ENCODE measurements around the gene PHLDB3. TPM values are rescaled to one million over a fixed set of nuclear protein-coding genes. Genes with fewer than 3 reads are reported as not detected.
A peak's percentile ranks its signal among the peaks of the same experiment; 100 is the strongest.
"Not testable (repeated sequence)": the region's sequence is repeated elsewhere in the genome, so short reads cannot be mapped to it uniquely, and the experiment has no call there.

The PHLDB3 gene
- total RNA-seq, result 23.9 and 53.2 TPM in 2 replicates

DNA sequence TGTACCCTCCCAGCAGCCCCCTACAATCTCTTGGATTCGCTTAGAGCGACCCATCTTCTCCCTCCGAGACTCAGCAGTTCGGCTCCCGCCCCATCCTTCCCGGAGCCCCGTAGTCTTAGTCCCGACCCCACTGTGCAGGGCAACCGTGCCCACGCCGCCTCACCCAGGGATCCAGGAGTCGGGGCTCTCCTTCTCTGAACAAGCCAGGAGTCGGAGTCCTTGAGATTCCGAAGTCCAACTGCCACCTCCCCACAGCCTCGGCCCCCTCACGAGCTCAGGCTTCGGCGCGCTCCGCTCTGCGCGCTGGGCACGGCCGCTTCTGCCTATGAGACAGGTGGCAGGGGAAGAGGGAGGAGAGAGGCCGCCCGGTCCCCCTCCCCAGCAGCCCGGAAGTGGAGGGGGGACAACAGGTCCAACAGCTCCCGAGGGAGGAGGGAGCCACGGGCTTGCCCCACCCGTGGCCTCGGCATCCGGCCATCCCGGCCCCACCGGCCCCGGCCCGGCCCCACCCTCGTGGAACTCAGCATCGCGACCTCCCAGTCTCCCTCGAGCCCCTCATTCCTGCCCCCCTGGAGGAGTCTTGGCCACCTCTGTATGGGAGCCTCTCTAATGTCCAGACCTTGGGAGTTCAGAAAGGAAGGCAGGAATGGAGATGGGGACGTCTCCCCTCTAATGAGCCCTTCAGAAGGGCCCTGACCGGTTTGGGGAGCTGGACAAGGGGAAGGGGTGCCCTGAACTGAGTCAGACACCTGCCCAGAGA, at the start of gene PHLDB3:
Gene PHLDB3, minus strand, starts transcription at position 321 of the 760 bp plus-strand sequence. CDS start 628 bp downstream, outside the sequence.
- no peak for DNase-seq (ENCODE audit: low read depth in 2 of 2)

DNA sequence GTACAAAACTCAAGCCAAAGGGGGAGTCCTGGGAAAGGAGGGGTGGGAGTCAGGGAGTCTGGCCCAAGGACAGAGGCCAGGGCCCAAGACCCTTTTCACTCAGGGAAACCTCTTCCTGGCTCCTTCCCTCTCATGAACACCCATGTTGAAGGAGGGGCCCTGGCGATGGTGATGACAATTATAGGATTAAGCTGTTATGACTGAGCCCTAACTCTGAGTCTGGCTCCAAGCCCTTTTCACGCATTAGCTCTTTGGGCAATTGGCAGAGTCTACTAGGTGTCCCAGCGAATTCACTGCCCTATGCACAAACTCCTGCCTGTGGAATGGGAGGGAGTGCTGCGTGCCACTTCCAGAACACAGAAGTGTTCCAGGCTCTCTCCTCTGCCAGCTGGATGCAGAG, 49.1 kb upstream of the PHLDB3 start:
- no peak for DNase-seq (ENCODE audit: low read depth in 2 of 2)

DNA sequence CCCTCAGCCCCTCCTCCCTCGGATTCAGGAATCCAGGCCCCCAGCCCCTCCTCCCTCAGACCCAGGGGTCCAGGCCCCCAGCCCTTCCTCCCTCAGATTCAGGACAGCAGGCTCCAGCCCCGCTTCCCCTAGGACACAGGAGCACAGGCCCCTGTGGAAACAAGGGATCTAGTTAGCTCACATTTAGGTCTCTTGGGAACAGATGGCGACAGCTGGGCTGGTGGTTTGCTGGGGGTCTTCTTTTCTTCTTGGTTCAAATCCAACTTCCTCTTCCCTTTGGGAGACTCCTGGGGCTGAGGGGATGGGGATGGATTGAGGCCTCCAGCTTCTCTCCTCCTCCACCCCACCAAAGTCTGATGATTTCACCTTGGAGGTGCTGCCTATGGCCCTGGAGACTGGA, 48.1 kb upstream of the PHLDB3 start:
- no peak for DNase-seq (ENCODE audit: low read depth in 2 of 2)

DNA sequence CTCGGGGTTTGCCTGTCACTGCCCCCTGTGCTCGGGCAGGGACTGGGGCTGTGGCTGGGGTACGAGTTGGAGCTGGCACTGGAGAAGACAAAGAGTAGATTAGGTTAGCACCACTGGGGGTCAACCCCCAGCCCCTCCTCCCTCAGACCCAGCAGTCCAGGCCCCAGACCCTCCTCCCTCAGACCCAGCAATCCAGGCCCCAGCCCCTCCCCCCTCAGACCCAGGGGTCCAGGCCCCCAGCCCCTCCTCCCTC, 47.6 kb upstream of the PHLDB3 start:
- no peak for DNase-seq (ENCODE audit: low read depth in 2 of 2)

DNA sequence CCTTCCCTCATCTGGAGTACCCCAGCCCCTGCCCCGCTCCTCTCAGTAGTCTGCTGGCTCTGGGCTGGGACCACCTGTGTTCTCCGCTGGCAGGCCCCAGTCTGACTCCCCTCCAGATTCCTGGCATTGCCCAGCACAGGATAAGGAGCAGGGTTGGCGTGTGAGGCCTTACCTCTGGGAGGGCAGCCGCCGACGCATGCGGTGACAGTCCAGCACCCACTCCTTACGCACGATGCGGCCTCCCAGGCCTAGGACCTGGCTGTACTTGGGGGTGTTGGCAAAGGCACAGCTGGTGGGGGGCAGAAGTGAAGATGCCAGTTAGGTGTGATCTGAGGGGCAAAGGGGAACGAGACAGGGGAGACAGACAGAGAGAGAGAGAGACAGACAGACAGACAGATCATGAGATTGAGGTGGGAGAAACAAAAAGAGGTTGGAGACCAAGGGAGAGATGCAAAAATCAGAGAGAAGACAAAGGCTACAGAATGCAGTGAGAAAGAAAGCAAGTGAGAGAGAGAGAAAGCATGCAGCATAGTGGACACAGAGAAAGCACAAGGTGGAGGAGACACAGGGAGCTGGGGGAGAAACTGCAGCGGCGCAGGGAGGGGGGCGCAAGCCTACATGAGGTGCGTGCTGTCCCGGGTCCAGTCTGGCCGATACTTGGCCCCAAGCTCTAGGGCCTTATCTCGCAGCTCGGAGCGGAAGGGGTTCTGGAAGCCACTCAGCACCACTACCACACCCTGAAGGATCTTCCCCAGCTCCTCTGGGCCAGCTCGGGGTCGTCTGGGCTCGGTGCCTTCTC, 47.1 kb upstream of the PHLDB3 start:
- no peak for DNase-seq (ENCODE audit: low read depth in 2 of 2)

DNA sequence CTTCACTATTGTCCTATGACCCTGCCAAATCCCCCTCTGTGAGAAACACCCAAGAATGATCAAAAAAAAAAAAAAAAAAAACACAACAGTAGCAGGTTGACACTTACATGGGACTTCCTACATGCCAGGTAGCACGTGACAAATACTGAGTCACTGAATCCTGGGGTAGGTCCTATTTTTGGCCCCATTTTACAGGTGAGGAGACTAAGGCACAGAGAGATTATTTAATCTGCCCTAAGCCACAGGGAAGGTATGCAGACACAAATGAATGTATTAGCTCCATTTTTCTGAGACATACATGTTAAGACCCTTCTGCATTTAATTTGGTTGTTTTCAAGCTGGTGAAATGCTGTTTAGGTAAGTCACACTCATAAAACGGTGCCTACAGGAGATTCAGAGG, 44.2 kb upstream of the PHLDB3 start:
- DNase-seq (ENCODE audit: low read depth in 2 of 2), result no peak

DNA sequence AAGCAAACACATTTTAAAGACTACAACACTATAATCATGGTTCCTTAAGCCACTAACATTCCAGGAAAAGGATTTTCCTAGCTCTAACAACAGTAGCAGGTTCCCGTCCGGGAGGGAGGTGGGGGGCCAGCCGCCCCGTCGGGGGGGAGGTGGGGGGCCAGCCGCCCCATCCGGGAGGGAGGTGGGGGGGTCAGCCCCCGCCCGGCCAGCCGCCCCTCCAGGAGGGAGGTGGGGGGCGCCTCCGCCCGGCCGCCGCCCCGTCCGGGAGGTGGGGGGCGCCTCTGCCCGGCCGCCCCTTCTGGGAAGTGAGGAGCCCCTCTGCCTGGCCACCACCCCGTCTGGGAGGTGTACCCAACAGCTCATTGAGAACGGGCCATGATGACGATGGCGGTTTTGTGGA, 43.4 kb upstream of the PHLDB3 start:
- DNase-seq (ENCODE audit: low read depth in 2 of 2), result not testable (repeated sequence)

DNA sequence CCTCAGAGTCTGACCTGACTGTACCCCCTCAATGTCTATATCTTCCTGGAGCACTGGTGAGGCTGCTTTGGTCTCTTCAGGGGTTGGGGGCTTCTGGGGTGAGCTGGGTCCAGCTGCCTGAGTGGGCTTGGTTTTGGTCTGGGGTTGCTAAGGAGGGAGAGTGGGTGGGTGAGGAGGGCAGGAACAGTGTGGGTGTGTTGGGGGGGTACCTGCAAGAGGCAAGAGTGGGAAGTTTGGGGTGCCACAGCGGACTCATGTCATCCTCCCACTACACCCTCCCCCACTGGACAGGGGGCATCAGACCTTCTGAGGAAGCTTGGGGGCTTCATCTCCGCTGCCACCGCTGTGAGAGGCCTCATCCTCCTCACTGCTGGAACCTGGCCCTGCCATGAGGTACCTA, 42.0 kb upstream of the PHLDB3 start:
- no peak for DNase-seq (ENCODE audit: low read depth in 2 of 2)

DNA sequence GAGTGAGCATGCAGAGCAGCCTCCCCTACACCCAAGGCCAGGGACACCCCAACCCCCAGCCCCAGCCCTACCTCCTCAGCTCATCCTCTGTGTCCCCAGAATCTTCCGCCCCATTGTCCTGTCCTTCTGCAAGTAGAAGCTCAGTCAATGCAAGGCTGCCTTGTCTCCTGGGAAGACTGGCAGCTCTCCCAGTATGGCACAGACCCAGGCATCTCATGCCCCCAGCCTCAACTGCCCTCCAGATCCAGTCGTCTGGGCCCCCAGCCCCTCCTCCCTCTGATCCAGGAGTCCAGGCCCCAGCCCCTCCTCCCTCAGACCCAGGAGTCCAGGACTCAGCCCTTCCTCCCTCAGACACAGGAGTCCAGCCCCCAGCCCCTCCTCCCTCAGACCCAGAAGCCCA, 41.4 kb upstream of the PHLDB3 start:
- no peak for DNase-seq (ENCODE audit: low read depth in 2 of 2)

DNA sequence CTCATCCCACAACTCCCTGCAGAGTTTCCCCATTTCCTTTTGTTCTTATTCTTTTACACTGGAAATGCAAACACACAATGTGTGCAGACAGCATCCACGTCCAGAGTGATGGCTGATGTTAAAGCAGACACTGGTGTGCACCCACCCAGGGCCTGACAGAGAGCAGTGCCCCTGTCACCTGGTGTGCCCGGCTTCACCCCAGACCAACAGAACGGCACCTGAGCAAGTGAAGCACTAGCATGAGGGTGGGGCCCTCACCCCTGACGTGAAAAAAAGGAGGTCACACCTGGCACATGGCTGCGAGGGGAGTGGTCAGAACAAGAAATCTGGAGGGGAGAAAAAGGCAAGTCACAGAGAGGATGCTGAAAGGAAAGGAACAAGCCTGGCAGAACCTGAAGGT, 40.7 kb upstream of the PHLDB3 start:
- DNase-seq (ENCODE audit: low read depth in 2 of 2), result no peak

DNA sequence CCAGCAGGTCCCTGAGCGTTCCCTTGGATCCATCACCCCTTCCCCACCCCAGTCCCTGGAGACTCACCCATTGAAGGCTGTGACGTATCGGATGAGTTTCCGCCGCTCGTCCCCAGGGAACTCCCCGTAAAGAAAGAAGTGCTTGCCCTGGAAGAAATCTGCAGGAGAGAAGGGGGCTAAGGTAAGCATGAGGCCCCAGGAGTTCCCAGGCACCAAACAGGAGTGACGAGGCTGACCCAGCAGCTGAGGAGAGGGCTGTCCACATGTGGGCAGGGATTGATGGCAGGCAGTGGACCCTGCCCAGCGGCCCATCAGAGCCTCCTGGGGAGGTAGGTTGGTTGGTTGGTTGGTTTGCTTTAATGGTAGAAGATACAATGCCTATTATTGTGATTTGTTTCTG, 39.5 kb upstream of the PHLDB3 start:
- no peak for DNase-seq (ENCODE audit: low read depth in 2 of 2)

DNA sequence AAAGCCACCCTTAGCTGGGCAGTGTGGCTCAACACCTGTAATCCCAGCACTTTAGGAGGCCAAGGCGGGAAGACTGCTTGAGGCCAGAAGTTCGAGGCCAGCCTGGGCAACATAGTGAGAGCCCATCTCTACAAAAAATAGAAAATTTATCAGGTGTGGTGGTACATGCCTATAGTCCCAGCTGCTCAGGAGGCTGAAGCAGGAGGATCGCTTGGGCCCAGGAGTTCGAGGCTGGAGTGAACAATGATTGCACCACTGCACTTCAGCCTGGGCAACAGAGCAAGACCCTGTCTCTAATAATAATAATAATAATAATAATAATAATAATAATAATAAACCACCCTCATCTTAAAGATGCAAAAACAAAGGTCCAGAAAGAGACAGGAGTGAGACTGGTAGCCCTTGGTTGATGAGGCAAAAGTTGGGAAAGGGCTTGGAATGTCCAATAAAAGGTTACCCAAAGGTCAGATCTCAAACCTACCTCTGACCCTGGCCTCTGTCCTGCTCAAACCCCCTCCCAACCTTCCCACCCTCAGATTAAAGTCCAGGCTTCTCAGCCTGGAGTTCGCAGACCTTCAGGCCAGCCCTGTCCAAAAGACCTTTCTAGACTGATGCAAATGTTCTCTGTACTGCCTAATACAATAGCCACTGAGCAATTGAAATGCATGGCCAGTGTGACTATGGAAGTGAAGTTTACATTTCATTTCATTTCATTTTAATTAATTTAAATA, 37.5 kb upstream of the PHLDB3 start:
- DNase-seq (ENCODE audit: low read depth in 2 of 2), result no peak

DNA sequence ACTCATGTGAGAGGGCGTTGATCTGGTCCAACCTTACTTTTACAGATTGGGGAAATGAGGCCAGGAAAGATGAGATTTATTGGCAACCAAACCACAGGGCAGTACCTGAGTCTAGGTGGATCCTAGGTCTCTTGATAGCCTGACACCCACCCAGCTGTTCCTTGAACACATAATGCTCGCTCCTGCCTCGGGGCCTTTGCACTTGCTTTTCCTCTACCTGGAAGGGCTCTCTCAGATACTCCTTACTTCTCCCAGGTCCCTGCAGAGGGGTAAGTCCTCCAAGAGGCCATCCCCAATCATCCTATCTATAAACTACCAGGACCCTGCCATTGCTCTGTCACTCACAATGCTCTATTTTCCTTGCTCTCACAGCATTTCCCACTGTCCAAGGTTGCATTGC, 35.8 kb upstream of the PHLDB3 start:
- no peak for DNase-seq (ENCODE audit: low read depth in 2 of 2)

DNA sequence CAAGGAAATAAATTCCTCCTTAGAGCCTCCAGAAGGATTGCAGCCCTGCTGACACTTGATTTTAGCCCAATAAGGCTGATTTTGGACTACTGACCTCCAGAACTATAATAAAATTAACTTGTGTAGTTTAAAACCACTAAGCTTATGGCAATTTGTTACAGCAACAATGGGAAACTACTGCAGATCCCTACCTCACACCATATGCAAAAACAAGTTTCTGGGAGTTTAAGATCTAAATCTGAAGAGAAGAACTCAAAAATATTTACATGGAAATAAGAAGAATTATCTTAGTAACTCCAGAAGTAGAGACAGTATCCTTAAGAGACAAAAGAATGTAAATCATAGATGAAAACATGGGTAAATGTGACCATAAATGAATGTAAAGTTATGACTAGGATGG, 34.4 kb upstream of the PHLDB3 start:
- no peak for DNase-seq (ENCODE audit: low read depth in 2 of 2)

DNA sequence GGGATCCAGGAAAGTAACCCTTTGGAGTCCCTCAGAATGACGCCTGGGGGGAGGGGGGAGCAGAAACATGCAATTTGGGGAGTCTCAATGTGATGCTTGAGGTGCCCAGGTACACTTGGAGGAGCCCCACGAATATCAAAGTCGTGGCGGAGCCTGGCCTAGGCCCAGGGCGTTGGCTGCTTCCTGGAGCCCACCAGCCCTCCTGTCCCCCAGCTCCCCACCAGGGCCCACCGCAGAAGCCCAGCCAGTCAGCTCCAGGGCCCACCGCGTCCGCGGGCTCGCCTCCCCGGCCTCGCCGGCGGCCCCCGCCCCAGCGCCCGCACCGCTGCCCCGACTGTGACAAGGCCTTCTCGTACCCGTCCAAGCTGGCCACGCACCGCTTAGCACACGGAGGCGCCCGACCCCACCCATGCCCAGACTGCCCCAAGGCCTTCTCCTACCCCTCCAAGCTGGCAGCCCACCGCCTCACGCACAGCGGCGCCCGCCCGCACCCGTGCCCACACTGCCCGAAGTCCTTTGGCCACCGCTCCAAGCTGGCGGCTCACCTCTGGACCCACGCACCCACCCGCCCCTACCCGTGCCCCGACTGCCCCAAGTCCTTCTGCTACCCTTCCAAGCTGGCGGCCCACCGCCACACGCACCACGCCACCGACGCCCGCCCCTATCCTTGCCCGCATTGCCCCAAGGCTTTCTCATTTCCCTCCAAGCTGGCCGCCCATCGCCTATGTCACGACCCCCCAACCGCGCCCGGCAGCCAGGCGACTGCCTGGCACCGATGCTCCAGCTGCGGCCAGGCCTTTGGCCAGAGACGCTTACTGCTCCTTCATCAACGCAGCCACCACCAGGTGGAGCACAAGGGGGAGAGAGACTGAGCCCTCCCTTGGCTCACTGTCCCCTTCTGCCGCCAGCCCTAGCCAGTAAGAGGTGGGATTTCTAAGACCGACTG, 30.5 kb upstream of the PHLDB3 start:
- DNase-seq (ENCODE audit: low read depth in 2 of 2), result peak; percentile 43 to 75

DNA sequence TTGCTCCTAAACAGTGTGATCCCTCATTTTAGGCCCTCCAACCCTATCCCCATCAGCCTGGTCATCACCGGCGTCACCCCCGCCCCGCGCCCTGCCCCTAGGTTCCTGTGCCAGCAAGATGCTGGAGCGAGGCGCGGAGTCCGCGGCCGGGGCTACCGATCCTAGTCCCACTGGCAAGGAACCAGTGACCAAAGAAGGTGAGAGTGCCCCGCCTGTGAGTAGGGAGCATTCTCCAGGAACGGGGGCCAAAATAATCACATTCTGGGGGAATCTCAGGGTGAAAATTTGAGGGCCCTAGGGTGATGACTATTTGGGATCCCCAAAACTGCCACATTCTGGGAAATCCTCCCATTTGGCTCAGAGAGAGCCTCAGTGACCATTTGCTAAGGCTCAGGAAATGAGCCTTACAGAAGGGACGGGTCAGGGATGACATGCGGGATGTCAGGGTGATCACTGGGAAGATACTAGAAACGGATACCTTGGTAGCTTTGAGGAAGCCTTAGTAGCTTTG, 29.8 kb upstream of the PHLDB3 start:
- no peak for DNase-seq (ENCODE audit: low read depth in 2 of 2)

DNA sequence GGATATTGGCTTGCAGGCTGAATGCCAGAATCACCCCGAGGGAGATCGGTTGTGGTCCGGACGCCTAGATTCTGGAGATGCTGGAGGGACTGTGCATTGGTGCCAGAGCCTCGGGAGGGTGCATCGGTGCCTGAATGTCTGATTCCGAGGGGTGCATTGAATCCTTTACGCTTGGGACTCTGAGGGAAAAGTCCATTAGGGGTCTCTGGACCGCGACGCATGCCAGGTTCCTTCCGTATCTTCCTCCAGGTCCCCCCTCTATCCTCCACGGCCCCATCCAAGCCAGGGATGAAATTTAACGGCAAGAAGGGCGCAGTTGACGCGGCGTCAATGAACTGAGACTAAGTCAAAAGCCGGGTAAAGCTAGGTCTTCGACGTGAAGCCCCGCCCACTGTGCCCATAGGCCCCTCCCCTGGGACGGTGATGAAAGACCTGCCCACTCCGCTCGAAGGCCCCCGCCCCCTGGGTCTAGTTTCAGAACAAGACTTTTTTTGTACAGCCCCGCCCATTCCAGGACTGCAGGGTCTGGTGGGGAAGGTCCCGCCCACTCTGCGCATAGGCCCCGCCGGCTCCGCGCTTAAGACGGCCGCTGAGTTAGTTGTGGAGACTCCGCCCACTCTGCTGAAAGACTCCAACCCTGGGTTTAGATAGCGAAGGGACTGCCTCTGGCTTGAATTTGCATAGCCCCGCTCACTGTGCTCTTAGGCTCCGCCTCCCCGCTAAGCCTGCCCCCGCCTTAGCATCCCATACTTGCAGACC, 29.2 kb upstream of the PHLDB3 start:
- peak; percentile 97 to 100 for DNase-seq (ENCODE audit: low read depth in 2 of 2)

DNA sequence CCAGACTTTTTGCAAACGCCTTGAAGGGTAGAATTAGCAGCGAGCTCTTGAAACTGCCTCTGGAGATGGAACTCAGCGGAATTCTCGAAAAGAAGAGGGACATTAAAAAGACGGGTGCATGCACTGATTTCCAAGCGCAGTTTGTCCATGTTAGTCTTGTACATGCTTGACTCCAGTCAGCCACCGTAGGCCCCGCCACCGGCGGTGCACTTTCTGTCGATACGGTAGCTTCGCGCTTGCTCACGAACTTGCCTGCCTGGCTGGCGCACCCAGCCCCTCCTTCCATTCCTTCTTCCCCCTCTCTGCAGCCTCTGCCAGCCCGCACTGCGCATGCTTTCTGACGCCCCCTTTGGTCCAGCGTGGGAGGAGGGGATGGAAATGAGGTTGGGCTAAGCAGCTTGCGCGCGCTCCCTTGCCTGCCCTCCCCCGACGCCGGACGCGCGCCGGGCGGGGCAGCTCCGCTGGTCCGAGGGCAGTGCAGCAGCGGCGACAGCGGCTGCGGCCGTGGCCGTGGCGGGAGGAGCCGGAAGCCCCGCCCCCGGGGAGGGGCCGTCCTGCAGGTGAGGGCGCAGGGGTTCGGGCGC, 28.5 kb upstream of the PHLDB3 start, which contains the start of gene ZNF575:
Gene ZNF575, plus strand, starts transcription at position 227 of the 584 bp plus-strand sequence. CDS start 1,235 bp downstream, outside the sequence.
- peak; percentile 90 to 92 for DNase-seq (ENCODE audit: low read depth in 2 of 2)

DNA sequence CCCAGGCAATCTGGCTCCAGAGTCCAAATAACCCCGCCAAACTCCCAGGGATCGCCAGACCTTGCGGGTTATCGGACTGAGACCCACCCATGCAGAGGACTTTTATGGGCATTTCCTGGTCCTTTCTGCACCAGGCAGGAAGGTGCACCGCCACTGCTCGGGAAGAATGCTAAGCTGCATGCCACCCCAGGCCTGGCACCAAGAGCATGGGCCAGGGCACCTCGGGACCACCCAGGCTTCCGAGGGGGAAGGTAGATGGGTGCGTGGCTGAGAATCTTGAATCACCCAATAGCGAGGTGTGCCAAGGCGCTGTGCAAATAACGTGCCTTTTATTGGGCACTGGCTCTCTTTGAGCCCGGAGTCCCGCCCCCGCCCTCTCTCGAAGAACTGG, 28.0 kb upstream of the PHLDB3 start:
- DNase-seq (ENCODE audit: low read depth in 2 of 2), result peak in 1 of 2 donors; percentile 7
